GM23338 (cell line): ENCODE results near the gene FASTKD3.

Source experiments
- CTCF ChIP-seq, 2 experiments: fragments of 200-600 bp in 1 of 2; sonication (generic) in 1 of 2; conservative IDR thresholded peaks; 2 replicates each; pipeline versions ENCODE4 v1.5.1 to v1.6.1; 2016 to 2017; ENCODE audit warnings: antibody characterized with exemption in 2 of 2, low read depth in 2 of 2, mild to moderate bottlenecking in 2 of 2, moderate library complexity in 1 of 2
- NANOG ChIP-seq: IDR thresholded peaks from 2 replicates; pipeline ENCODE4 v1.6.1; 2016; ENCODE audit warnings: antibody characterized with exemption, borderline replicate concordance

DNA sequence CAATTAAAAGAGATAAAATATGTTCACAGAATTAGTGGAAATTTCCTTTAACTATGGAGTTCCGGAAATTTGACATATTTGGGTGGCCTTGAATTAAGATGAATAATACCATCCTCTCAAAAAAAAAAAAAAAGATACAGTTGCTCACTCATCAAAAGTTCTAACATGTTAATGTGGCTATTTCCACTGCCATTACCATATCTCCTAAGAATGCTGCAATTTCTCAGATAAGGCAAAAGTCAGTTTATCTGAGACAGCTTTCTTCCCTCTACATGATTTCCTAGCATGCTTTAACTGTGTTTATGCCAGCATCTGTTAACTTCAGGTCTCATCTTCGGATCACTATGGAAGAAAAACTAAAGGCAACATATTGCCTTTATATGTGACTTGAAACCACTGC lies 2.6 kb downstream of the FASTKD3 start:
- TF ChIP-seq CTCF (conservative IDR thresholded peaks at IDR 0.05; ENCODE audit: low read depth in 2 of 2), result no peak
- no peak for TF ChIP-seq NANOG
